ENCODE measurements around the gene ZNF148.

The ZNF148 gene

DNA sequence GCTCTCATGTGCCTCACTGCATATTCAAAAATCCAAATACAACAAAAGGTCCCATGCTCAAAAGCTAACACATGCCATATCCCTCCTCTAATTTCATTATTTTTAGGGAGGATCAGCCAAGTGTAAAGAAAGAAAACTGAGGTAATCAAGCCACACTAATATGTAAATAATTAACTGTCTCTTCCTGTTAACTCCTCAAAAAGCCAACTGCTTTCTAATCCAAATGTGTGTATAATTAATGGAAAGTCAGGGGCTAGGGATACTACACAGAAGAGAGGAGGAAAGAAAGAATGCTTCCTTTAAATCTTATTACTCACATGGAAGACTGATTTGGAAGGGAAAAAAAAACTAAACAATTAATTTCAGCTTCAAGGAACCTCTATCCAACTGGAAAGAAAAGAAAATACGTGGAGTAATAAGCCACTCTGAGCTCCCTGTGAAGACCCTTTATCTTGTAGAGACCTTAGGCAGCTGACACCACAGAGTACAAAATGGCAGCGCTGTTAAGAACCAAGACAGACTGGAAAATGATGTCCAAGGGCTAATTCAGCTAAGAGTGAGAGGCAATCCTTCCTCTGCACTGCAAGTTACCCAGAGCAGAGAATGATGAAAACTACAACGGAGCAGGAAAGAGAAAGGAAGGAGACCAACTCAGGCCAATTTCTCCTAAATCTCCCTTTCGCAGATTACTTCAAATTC is 56.8 kb downstream of the ZNF148 start:
- no peak overlapping the region for H2BK15ac ChIP-seq (replicated peaks; ENCODE audit: low read depth)
- peaks cover 2% of the 10 kb centered on the region for H3K79me1 ChIP-seq (ENCODE audit: low read length)
- no peak overlapping the region for H4K8ac ChIP-seq (ENCODE audit: low read depth, low read length)
- DNase-seq: no peak
- no peak overlapping the region for H2AK5ac ChIP-seq (ENCODE audit: low read length)
- no peak overlapping the region for H3K56ac ChIP-seq (ENCODE audit: low read length)
- H3K4me1 ChIP-seq (ENCODE audit: control insufficient read depth, low read depth, low read length): peaks cover 2% of the 10 kb centered on the region
- no peak overlapping the region for H2BK120ac ChIP-seq (ENCODE audit: low read depth, low read length)
- H3K4me2 ChIP-seq (ENCODE audit: low read length): no peak overlapping the region
- no peak overlapping the region for H3K27ac ChIP-seq (ENCODE audit: low read depth, low read length)
- peak overlapping the region; percentile 95 for H3K23ac ChIP-seq (ENCODE audit: low read length)
- no peak overlapping the region for H4K5ac ChIP-seq (ENCODE audit: low read length)
- H3K79me2 ChIP-seq (ENCODE audit: control insufficient read depth, insufficient read depth, low read length): peaks cover under 1% of the 10 kb centered on the region
- H3K4ac ChIP-seq (ENCODE audit: low read depth, low read length): no peak overlapping the region
- H3K4me3 ChIP-seq (ENCODE audit: low read length): no peak overlapping the region
- H2BK5ac ChIP-seq (ENCODE audit: low read length): no peak overlapping the region
- no peak overlapping the region for H3K9ac ChIP-seq (ENCODE audit: low read length)
- H3K27me3 ChIP-seq (ENCODE audit: insufficient read depth, low read length, poor library complexity): no peaks in the 10 kb centered on the region
- peaks cover under 1% of the 10 kb centered on the region for H3K36me3 ChIP-seq (ENCODE audit: control insufficient read depth, insufficient read depth, low read length)
- no peak overlapping the region for H3K18ac ChIP-seq (ENCODE audit: low read length)
- no CpG with 5 or more reads among the region's 4 CpGs for WGBS (ENCODE audit: extremely low coverage, insufficient coverage, low lambda C conversion rate)

DNA sequence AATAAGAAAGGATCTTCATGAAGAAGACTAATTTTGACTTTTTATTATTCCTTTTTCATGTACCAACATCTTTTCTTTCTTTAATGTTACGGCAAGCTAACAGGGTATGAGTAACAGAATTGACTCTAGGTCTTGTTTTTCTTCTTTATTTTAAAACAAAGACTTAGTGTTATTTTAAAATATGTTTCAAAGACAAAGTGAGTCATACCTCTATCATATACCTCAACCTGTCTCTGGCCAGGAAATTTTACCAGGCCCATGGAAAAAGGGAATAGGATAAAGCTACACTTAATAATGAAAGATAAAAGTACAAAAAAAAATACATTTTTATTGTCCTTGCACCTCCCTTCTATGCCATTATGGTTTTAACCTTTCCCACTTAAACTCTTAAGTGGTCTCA is 57.4 kb downstream of the ZNF148 start:
- Histone ChIP-seq H3K4me1 (ENCODE audit: control insufficient read depth, low read depth, low read length) (peaks cover 2% of the 10 kb centered on the region), H3K79me1 (ENCODE audit: low read length) (peaks cover 3% of the 10 kb centered on the region), H4K5ac (ENCODE audit: low read length) (no peak overlapping the region), H3K56ac (ENCODE audit: low read length) (no peak overlapping the region), H3K27ac (ENCODE audit: low read depth, low read length) (no peak overlapping the region), H2BK120ac (ENCODE audit: low read depth, low read length) (no peak overlapping the region), H3K23ac (ENCODE audit: low read length) (no peak overlapping the region), H3K27me3 (ENCODE audit: insufficient read depth, low read length, poor library complexity) (no peaks in the 10 kb centered on the region), H2AK5ac (ENCODE audit: low read length) (no peak overlapping the region), H3K79me2 (ENCODE audit: control insufficient read depth, insufficient read depth, low read length) (peaks cover 1% of the 10 kb centered on the region), H2BK15ac (replicated peaks; ENCODE audit: low read depth) (no peak overlapping the region), H2BK5ac (ENCODE audit: low read length) (no peak overlapping the region), H4K8ac (ENCODE audit: low read depth, low read length) (no peak overlapping the region), H3K9ac (ENCODE audit: low read length) (no peak overlapping the region), H3K4me3 (ENCODE audit: low read length) (no peak overlapping the region), H3K18ac (ENCODE audit: low read length) (no peak overlapping the region), H3K4me2 (ENCODE audit: low read length) (no peak overlapping the region), H3K36me3 (ENCODE audit: control insufficient read depth, insufficient read depth, low read length) (peaks cover 2% of the 10 kb centered on the region), H3K4ac (ENCODE audit: low read depth, low read length) (no peak overlapping the region)
- WGBS (ENCODE audit: extremely low coverage, insufficient coverage, low lambda C conversion rate): no CpG with 5 or more reads among the region's 1 CpG
- no peak for DNase-seq

DNA sequence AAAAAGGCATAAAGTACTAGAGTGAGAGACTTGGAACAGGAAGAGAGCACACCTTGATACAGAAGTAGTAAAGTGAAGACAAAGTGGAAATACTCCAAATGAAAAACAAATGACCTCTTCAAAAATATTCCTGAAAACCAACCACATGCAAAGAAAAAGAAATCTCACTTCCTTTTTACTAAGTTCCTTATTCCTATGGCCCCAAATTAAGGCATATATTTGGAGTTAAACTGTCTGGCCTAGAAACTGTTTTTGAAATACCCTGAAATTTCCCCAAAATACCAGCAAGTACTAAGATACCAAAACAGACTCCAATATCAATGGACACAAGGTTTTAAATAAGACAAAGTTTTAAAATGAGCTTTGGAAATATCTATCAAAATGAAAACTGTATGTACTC is 58.2 kb downstream of the ZNF148 start:
- H4K5ac ChIP-seq (ENCODE audit: low read length): no peak overlapping the region
- peaks cover 3% of the 10 kb centered on the region for H3K79me1 ChIP-seq (ENCODE audit: low read length)
- no peak overlapping the region for H2BK120ac ChIP-seq (ENCODE audit: low read depth, low read length)
- peaks cover 2% of the 10 kb centered on the region for H3K36me3 ChIP-seq (ENCODE audit: control insufficient read depth, insufficient read depth, low read length)
- no peak overlapping the region for H3K4me2 ChIP-seq (ENCODE audit: low read length)
- no peak overlapping the region for H3K4ac ChIP-seq (ENCODE audit: low read depth, low read length)
- no peak overlapping the region for H3K23ac ChIP-seq (ENCODE audit: low read length)
- peaks cover 2% of the 10 kb centered on the region for H3K4me1 ChIP-seq (ENCODE audit: control insufficient read depth, low read depth, low read length)
- H3K27me3 ChIP-seq (ENCODE audit: insufficient read depth, low read length, poor library complexity): no peaks in the 10 kb centered on the region
- peaks cover 1% of the 10 kb centered on the region for H3K79me2 ChIP-seq (ENCODE audit: control insufficient read depth, insufficient read depth, low read length)
- no peak overlapping the region for H3K56ac ChIP-seq (ENCODE audit: low read length)
- no peak overlapping the region for H3K27ac ChIP-seq (ENCODE audit: low read depth, low read length)
- DNase-seq: no peak
- no peak overlapping the region for H2AK5ac ChIP-seq (ENCODE audit: low read length)
- H2BK5ac ChIP-seq (ENCODE audit: low read length): no peak overlapping the region
- H4K8ac ChIP-seq (ENCODE audit: low read depth, low read length): no peak overlapping the region
- H3K4me3 ChIP-seq (ENCODE audit: low read length): no peak overlapping the region
- H3K18ac ChIP-seq (ENCODE audit: low read length): no peak overlapping the region
- H3K9ac ChIP-seq (ENCODE audit: low read length): no peak overlapping the region
- H2BK15ac ChIP-seq (replicated peaks; ENCODE audit: low read depth): no peak overlapping the region

DNA sequence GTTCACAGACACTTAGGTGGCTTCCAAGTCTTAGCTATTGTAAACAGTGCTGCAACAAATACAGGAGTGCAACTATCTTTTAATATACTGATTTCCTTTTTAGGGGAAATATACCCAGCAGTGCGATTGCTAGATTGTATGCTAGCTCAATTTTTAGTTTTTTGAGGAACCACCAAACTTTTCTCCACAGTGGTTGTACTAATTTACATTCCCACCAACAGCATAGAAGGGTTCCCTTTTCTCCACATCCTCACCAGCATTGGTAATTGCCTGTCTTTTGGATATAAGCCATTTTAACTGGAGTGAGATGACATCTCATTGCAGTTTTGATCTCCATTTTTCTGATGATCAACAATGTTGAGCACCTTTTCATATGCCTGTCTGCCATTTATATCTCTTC is 58.9 kb downstream of the ZNF148 start:
- Histone ChIP-seq H3K56ac (ENCODE audit: low read length) (no peak overlapping the region), H3K4me1 (ENCODE audit: control insufficient read depth, low read depth, low read length) (peaks cover 2% of the 10 kb centered on the region), H2AK5ac (ENCODE audit: low read length) (no peak overlapping the region), H2BK15ac (replicated peaks; ENCODE audit: low read depth) (no peak overlapping the region), H2BK5ac (ENCODE audit: low read length) (no peak overlapping the region), H3K18ac (ENCODE audit: low read length) (no peak overlapping the region), H3K36me3 (ENCODE audit: control insufficient read depth, insufficient read depth, low read length) (peaks cover 2% of the 10 kb centered on the region), H2BK120ac (ENCODE audit: low read depth, low read length) (no peak overlapping the region), H3K27ac (ENCODE audit: low read depth, low read length) (no peak overlapping the region), H3K4me2 (ENCODE audit: low read length) (no peak overlapping the region), H3K79me2 (ENCODE audit: control insufficient read depth, insufficient read depth, low read length) (peaks cover 1% of the 10 kb centered on the region), H3K27me3 (ENCODE audit: insufficient read depth, low read length, poor library complexity) (no peaks in the 10 kb centered on the region), H4K5ac (ENCODE audit: low read length) (no peak overlapping the region), H4K8ac (ENCODE audit: low read depth, low read length) (no peak overlapping the region), H3K79me1 (ENCODE audit: low read length) (peaks cover 3% of the 10 kb centered on the region), H3K4me3 (ENCODE audit: low read length) (no peak overlapping the region), H3K4ac (ENCODE audit: low read depth, low read length) (no peak overlapping the region), H3K23ac (ENCODE audit: low read length) (no peak overlapping the region), H3K9ac (ENCODE audit: low read length) (no peak overlapping the region)
- no CpG with 5 or more reads among the region's 1 CpG for WGBS (ENCODE audit: extremely low coverage, insufficient coverage, low lambda C conversion rate)
- no peak for DNase-seq

DNA sequence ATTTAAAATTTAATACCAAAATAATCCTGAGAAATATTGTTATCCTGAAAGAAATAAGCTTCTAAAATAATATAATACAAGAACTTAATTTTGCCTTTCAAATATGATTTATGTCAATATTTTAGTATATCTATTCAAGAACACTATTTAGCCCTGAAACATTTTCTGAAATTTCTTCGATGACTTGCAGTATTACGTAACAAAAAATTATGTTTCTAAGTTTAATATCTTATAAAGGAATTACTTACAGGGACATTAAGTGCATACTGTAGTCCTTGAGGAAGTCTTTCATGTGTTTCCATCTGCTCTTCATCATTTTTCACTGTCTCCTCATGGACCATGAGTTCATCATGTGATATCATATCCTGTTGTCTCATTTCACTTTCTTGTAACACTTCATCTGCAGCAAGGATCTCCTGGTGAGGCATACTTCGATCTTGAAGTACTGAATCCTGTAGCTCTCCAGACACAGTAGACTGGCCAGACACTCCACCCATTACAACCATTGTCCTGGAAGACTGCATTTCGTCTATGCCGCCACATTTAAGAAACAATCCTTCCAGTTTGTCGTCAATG is 62.0 kb downstream of the ZNF148 start:
- Histone ChIP-seq H2BK5ac (ENCODE audit: low read length) (no peak overlapping the region), H3K27me3 (ENCODE audit: insufficient read depth, low read length, poor library complexity) (no peaks in the 10 kb centered on the region), H3K4me3 (ENCODE audit: low read length) (no peak overlapping the region), H2BK120ac (ENCODE audit: low read depth, low read length) (no peak overlapping the region), H3K23ac (ENCODE audit: low read length) (no peak overlapping the region), H3K4me2 (ENCODE audit: low read length) (no peak overlapping the region), H3K4me1 (ENCODE audit: control insufficient read depth, low read depth, low read length) (no peaks in the 10 kb centered on the region), H3K4ac (ENCODE audit: low read depth, low read length) (no peak overlapping the region), H2AK5ac (ENCODE audit: low read length) (no peak overlapping the region), H3K56ac (ENCODE audit: low read length) (no peak overlapping the region), H2BK15ac (replicated peaks; ENCODE audit: low read depth) (no peak overlapping the region), H4K8ac (ENCODE audit: low read depth, low read length) (no peak overlapping the region), H3K79me1 (ENCODE audit: low read length) (peaks cover 7% of the 10 kb centered on the region), H3K79me2 (ENCODE audit: control insufficient read depth, insufficient read depth, low read length) (peaks cover 1% of the 10 kb centered on the region), H3K18ac (ENCODE audit: low read length) (no peak overlapping the region), H3K9ac (ENCODE audit: low read length) (no peak overlapping the region), H4K5ac (ENCODE audit: low read length) (no peak overlapping the region), H3K36me3 (ENCODE audit: control insufficient read depth, insufficient read depth, low read length) (peaks cover 2% of the 10 kb centered on the region), H3K27ac (ENCODE audit: low read depth, low read length) (no peak overlapping the region)
- no CpG with 5 or more reads among the region's 6 CpGs for WGBS (ENCODE audit: extremely low coverage, insufficient coverage, low lambda C conversion rate)
- peak; percentile 7 for DNase-seq

DNA sequence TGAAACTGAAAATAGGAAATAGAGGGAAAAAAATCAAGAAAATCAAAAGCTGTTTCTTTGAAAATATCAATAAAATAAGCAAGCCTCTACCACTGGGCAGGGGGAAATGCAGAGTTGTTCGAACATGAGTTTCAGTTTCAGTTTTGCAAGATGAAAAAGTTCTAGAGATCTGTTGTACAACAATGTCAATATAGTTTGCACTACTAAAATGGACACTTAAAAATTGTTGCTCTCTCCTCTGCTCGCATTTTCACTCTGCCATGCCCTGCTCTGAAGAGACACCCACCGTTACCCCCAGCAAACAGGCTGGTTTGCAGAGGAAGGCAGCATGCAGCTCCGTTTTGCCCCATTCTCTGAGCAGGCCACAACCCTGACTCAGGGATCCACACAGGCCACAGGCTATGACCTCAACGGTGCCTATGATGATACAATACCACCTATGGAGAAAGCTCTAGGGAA is 64.5 kb downstream of the ZNF148 start:
- no peak overlapping the region for H3K4ac ChIP-seq (ENCODE audit: low read depth, low read length)

More for the DNA sequence above, 64.5 kb downstream of the ZNF148 start:
- H3K18ac ChIP-seq (ENCODE audit: low read length): no peak overlapping the region
- peaks cover 9% of the 10 kb centered on the region for H3K79me1 ChIP-seq (ENCODE audit: low read length)
- H3K9ac ChIP-seq (ENCODE audit: low read length): no peak overlapping the region
- no peaks in the 10 kb centered on the region for H3K4me1 ChIP-seq (ENCODE audit: control insufficient read depth, low read depth, low read length)
- H2BK5ac ChIP-seq (ENCODE audit: low read length): no peak overlapping the region
- no peak overlapping the region for H4K8ac ChIP-seq (ENCODE audit: low read depth, low read length)
- H3K36me3 ChIP-seq (ENCODE audit: control insufficient read depth, insufficient read depth, low read length): peaks cover 2% of the 10 kb centered on the region
- no peak overlapping the region for H4K5ac ChIP-seq (ENCODE audit: low read length)
- peaks cover 1% of the 10 kb centered on the region for H3K79me2 ChIP-seq (ENCODE audit: control insufficient read depth, insufficient read depth, low read length)
- DNase-seq: peak; percentile 2
- no peak overlapping the region for H2AK5ac ChIP-seq (ENCODE audit: low read length)
- H3K4me3 ChIP-seq (ENCODE audit: low read length): no peak overlapping the region
- H2BK120ac ChIP-seq (ENCODE audit: low read depth, low read length): no peak overlapping the region
- H3K23ac ChIP-seq (ENCODE audit: low read length): no peak overlapping the region
- H3K4me2 ChIP-seq (ENCODE audit: low read length): no peak overlapping the region
- no peak overlapping the region for H3K56ac ChIP-seq (ENCODE audit: low read length)
- H2BK15ac ChIP-seq (replicated peaks; ENCODE audit: low read depth): no peak overlapping the region
- WGBS (ENCODE audit: extremely low coverage, insufficient coverage, low lambda C conversion rate): no CpG with 5 or more reads among the region's 5 CpGs
- no peaks in the 10 kb centered on the region for H3K27me3 ChIP-seq (ENCODE audit: insufficient read depth, low read length, poor library complexity)
- no peak overlapping the region for H3K27ac ChIP-seq (ENCODE audit: low read depth, low read length)

All from mesendoderm (in vitro differentiated cells).